Inferior parietal cortex (tissue), 1 donor: ENCODE data around the gene SPATS2L.

Experiments used
- DNase-seq: peaks from one replicate; pipeline ENCODE4 v3.0.0-alpha.2; 2016; ENCODE audit errors: extremely low spot score

Gene SPATS2L

DNA sequence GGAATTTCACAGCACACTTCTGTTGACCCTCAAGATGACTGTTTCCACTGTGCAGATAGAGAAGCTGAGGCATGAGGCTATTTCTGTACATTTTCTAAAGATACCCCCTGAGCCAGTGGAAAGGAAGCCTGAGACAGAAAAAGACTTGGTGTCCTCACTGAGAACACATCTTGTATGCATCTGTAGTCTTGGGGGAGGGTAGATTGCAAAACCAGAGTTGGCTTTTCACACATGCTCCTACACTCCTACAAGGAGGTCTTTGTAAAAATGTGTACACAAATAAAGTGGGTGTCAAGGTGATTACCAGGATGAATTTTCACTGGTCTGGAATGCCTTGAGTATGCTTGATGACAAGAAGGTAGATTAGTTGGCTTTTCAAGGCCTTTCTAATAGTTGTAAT lies 105.3 kb downstream of the SPATS2L start:
- no peak for DNase-seq

DNA sequence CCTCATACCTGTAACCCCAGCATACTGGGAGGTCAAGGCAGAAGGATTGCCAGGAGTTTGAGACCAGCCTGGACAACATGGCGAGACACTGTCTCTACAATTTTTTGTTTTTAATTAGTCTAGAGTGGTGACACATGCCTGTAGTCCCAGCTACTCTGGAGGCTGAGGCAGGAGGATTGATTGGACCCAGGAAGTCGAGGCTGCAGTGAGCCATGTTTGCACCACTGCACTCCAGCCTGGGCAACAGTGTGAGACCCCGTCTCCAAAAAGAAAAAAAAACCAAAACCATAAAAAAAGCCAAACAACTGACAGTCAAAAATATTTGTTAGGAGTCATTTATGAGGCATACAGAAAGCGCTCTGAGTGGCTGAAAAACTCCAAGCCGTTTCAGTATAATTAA lies 107.9 kb downstream of the SPATS2L start:
- DNase-seq, result no peak

DNA sequence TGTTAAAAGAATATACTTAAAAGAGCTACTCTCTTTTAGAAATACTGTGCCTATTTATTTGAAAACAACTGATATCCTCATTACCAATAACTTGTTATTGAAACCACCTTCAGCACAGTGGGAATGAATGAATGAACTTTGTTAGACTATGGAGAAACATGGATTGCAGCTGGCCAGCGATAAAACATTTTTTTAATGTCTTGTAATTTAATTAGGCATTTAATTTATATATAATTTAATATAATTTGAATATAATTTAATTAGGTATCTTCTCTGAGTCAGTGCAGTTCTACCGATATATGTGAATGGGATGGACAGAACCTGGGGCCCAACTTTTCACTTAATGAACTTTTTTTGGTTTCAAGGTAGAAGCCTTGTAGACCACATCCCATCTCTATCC lies 109.0 kb downstream of the SPATS2L start:
- no peak for DNase-seq

DNA sequence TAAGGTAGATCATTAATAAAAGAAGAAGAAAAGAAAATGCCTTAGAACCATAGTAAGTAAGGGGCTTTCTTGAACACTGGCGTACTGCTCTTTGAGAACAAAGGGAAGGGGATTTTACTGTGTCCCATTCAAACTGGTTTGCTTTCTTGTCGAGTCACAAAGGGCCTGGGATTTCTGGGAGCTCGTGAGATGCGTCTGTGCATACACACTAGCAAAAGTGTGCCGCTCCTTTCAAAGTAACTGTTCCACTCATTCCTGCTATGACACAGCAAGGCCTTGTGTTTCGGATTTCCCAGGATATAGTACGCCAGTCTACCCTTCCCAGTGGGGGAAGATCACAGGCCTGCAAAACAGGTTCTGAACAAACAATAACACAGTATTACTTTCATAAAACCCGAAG lies 110.4 kb downstream of the SPATS2L start:
- DNase-seq, result no peak

DNA sequence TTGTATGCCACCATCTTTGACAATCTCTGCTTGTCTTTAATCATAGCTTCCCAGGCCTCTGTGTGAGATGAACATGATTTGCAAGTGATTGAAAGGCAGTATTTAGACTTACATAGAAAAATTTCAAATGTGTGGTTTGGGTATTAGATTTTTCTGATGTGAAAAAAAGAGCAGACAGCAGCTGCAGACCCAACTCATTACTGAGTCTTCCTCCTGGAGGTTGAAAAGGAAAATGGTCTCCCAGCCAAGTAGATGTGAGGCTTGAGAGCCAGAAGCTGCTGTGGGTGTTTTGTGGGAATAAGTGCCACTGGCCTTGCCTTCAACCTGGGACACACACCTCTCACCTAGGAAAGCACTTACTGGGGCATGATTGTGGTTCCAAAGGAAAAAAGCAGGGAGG lies 110.9 kb downstream of the SPATS2L start:
- DNase-seq, result no peak

DNA sequence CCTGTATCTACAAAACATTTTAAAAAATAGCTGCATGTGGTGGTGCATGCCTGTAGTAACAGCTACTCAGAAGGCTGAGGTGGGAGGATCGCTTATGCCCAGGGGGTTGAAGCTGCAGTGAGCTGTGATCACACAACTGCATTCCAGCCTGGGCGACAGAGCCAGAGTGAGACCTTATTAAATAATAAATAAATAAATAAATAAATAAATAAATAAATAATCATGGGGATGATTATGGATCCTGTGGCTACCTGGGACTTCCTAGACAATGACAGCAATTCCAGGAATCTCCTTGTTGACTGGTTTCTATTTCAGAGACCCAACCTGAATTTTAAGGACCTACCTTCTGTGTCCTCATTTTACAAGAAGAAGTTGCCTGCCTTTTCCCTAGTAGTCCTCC lies 111.9 kb downstream of the SPATS2L start:
- no peak for DNase-seq

DNA sequence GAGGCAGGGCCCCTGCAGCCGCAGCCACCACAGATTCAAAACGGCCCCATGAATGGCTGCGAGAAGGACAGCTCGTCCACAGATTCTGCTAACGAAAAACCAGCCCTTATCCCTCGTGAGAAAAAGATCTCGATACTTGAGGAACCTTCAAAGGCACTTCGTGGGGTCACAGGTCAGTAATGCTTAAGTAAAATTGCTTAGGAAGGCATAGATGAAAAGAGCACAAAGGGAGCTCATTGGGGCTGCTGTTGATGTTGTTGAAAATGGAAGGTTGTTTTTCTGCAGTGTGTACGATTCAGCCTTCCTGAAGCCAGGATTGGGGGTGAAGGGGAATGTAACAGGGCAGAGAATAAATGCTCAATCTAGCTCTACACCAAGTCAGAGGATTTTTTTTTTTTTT lies 112.8 kb downstream of the SPATS2L start:
- no peak for DNase-seq

DNA sequence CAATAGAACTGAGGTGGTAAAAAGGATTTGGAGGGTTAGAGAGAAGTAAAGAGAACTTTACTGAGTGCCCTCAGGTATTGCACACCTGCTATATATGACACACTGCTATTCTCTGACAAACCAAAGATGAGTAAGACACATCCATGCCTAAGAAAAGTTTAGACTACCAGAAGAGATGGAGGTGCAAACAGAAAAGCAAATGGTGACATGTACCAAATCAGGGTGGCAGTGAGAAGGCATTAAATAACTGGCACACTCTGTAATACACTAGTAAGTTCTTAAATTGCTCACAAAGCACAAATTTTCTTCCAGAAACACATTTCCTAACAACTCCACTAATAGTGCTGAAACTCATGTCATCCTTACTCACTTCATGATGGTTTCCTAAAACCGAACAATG lies 114.8 kb downstream of the SPATS2L start:
- DNase-seq, result no peak

DNA sequence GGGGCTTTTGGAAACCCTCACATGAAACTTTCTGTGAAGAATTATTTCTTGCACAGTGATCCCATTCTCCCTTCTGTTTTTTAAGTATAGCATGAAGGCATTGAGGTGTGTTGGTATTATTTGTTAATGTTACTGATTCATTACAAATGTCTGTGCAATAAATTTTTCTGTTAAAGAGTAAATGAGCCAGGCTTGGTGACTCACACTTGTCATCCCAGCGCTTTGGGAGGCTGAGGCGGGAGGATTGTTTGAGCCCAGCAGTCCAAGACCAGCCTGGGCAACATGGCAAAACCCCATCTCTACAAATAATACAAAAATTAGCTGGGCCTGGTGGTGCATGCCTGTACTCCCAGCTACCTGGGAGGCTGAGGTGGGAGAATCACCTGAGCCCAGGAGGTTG lies 115.6 kb downstream of the SPATS2L start:
- DNase-seq, result no peak

DNA sequence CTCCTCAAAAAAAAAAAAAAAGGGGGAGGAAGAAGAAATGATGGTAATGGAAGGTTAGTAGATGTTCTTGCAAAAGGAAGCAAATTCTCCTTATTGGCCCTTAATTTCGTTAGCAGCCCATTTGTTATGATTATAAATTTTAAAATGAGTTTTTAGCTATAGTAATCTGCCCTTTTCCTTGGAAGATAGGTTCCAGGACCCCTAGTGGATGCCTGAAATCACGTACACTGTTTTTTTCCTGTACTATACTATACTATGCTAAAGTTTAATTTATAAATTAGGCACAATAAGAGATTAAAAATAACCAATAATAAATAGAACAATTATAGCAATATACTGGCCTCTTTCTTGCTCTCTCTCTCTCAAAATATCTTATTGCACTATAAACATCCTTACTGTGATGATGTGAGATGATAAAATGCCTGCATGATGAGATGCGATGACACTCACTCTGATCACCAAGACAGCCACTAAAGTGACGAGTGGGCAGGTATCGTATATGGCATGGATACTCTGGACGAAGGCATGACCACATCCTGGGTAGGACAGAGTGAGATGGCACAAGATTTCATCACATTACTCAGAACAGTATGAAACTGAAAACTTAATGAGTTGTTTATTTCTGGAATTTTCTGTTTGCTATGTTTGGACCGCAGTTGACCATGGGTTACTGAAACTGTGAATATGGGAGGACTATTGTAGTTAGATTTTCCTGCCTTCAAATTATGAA lies 116.2 kb downstream of the SPATS2L start:
- DNase-seq, result no peak

DNA sequence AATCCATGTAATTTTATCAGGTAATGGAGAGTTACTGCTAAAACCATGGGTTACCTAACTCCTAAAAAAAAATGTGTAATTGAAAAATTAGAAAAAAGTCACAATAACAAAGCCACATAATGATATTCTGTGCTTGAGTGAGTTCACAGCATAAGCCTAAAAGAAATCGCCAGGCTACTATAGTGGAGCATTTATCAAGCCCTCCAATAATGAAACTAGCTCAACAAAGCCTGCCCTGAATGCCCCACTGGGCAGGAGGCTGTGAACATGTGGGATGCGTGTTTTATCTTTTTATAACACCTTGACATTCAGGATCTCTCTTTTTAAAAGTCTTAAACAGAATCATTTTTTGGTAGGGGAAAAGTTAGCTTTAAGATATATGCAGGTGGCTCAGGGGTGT lies 117.0 kb downstream of the SPATS2L start:
- no peak for DNase-seq

DNA sequence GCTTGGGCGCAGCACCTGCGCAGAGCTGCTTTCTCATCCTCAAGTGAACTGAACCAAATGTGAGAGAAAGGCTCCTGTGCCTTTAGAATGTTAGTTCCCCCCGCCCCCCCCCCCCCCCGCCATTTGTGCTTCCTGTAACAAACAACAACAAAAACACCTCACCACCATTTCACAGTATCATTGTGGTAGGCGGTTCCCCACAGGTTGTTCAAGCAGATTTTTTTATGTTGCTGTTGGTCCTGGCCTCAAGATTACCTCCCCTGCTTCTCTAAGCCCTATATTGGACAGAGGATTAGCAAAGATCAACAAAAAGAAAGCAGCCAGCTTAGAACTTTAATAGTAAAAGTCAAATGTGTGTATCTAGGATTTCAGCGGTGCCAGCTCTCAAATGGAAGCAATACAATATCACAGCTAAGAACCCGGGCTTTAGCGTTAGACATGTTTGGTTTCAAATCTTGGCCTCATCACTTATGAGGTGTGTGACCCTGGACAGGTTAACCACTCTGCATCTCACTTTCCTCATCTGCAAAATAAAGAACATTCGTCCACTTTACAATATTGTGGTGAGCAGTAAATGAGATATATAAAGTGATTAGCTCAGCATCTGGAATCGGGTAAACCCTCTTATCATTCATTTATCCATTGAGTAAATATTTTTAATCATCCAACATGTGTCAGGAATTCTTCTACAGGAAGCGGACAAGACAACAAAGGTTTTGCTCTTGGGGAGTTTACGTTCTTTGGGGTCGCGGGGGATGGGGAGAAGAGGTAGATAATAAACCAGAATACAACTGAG lies 118.7 kb downstream of the SPATS2L start:
- DNase-seq, result no peak

DNA sequence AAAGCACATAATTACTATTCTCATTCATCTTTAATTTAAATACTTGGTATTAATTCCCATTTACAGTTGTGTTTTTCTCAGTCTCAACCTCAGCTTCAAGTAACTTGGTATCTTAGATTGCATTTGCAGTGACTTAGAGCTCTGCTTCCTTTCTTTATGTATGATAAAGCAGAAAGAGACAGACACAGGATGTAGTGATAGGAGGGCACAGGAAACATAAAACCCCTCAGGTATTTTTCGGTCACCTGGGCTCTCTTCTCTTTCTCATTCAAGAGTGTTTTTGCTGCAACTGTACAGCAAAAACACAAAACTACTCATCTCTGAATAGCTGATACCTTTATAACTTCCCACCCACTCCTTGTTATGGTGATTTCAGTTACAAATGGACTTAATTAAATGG lies 120.3 kb downstream of the SPATS2L start:
- no peak for DNase-seq

DNA sequence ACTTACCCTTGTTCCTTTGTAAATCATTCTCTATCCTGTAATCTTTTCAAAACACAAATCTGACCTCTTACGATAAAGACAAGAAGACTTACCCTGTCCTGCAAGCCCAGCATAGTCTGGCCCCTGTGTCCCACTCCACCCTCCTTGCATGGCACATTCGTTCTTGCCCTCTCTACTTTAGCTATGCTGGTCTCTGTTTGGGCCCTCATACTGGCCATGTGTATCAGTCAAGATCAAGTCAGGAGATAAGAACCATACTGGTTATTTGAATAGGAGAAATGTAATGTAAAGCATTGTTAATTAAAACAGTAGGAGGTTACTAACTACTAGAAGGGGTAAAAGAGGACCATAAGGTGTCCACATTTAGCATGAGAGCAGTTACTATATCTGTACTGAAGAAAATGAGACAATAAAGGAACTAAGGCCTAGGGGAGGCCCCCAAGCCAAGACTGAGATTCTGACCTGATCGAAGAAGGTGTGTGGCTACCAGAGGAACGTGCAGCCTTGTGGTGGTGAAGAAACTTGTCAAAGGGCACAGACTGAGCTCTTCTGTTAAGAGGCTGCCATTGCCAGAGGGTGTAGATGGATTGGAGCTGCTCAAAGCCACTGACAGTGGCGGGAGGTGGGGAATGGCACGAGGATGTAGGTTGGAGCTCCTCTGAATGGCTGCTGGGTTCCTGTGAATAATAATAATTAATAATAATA lies 122.6 kb downstream of the SPATS2L start:
- no peak for DNase-seq

DNA sequence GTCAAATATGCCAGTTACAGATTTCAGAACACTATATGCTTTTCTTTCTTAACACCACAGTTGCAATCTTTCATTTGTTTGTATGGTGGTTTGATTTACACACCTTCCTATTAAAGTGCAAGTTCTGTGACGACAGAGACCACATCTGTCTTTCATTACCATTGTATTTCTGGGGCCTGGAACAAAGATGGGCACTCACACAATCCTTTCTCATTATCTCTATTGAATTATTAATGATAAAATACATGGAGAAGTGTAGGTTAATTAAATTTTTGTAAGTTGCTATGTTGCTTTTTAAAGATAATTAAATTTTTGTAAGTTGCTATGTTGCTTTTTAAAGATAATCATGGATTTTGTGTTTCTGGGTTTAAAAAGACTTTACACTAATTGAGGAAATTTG lies 123.5 kb downstream of the SPATS2L start:
- no peak for DNase-seq

DNA sequence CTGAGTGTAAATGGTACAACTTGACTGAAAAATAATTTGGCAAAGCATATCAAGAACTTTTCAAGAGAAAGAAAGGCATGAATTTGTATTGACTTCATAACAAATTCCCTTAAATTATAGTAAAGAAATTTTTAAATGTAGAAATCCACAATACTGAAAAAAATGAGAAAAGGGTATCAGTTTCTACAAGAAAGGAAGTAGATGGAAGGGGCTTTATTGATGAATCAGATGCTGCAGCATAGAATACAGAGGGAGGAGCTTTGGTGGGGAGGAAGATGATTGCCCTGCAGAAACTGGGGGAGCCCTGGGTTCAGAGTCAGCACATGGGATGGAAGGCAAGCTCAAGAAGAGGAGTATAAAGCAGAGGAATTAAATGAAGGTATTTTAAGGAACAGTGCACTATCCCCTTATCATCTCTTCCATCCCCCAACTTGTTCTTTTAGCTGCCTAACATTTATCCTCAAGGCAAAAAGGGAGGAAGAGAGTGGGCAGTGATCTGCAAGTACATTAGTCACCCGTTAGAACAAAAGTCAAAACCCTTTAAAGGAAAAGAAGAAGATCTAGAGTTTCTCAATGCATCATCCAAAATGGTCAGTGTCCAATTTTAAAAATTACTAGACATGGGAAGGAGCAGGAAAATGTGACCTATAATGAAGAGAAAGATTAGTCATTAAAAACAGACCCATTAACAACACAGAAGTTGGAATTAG lies 125.7 kb downstream of the SPATS2L start:
- no peak for DNase-seq

DNA sequence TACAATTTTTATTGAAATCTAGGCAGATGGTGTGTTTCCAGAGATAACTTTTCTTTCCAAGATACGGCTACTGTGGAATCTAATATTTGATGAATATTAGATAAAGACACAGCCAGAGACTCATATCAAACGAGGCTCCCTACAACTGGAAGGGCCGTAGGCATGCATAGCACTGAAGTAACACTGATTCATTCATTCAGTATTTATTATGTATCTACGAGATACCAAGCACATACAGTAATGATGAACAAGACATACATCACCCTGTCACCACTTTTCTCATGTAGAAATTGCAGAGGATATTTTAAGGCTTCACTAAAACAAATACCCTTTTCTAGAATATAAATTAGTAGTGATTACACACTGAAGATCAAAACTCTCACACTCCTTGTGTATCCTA lies 128.9 kb downstream of the SPATS2L start:
- no peak for DNase-seq

DNA sequence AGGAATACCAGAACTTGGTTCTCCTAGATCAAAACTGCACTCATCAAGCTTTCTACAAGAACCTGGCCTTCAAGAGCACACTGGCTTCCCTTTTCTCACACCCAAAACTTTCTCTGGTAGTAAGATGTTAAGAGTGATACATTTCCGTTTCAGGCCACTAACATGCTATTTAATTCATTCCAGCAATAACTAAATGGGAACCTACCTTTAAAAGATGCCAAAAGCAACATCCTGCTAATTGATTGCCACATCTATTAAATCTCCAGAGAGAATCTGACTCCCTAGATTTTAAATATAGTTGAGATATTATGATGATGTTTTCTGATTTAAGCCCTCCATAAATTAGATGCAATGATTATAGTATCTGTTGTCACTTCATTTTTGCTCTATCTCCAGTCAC lies 131.8 kb downstream of the SPATS2L start:
- no peak for DNase-seq

DNA sequence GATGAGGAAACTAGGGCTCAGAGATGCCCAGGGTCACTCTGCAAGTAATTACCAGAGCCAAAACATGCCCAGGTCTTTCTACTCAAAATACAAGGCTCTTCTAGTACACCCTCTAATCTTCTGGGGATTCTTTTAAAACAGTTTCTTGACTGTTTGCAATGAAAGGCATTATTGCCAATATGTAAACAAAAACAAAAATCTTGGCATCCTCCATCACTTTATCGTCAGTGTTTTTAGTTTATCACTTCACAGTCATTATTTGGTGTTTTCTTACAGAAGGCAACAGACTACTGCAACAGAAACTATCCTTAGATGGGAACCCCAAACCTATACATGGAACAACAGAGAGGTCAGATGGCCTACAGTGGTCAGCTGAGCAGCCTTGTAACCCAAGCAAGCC lies 132.4 kb downstream of the SPATS2L start:
- no peak for DNase-seq

DNA sequence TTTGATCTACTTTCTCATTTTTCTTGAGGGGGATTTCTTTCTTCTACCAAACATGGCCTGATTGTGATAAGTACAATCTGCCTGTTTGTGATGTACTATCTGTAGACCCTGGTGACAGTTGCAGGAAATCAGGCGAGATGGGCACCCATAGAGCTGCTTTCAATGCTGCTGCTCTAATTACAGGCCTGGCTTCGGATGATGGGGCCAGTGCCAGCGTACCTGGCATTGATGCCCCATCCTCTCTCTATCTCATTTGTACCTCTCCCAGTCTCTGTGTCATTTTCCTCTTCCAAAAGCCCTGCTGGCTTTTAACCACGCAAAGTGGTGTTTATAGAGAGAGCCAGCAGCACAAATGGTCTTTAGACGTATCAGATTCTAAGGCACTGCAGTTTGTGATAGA lies 133.5 kb downstream of the SPATS2L start:
- no peak for DNase-seq

DNA sequence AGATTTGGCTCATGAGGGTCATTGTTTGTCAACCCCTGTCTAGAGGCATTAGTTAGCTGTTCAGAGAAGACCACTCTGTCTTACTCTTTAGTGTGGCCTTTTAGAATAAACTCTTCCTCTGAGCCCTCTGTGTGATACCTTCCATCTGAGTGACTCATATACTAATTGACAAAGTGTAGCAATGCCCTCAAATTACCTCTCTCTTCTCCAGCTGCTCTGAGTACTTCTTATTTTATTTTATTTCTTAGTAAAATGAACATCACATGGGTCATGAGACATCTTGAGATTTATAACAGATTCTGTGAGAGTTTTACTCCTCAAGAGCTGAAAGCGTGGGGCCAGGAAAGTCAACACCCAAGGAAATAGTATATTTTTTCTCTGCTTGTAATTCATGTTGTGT lies 136.0 kb downstream of the SPATS2L start:
- DNase-seq, result no peak

DNA sequence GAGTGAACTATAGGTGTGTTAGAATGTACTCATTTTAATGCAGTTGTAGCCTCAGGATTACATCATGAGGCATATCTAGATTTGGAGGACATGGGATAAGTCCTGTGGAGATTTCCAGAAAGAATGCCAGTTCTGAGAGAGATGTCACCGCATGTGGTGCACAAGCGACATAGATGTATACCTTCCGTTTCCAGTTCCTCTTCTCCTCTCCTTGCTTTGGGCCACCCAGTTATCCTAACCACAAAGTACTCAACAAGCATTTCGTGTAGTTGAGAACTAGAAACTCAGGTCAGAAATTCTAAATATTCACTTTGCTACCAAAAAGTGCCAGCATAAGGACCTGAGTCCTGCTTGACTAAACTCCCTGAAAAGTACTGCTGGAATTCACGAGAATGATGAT lies 136.9 kb downstream of the SPATS2L start:
- DNase-seq, result no peak
